Hepatocyte (in vitro differentiated cells): ENCODE measurements around the gene CKB. TPM values are rescaled to one million over a fixed set of nuclear protein-coding genes. Genes with fewer than 3 reads are reported as not detected.

ENCODE experiments used
- DNase-seq: peaks from one replicate; pipeline ENCODE4 v3.0.0-alpha.2; 2016; ENCODE audit warnings: low spot score
- H2AFZ ChIP-seq: fragments of 200-600 bp; sonication (generic); 2 replicates; pipeline ENCODE4 v1.6.0; 2016; ENCODE audit warnings: antibody characterized with exemption, mild to moderate bottlenecking
- H3K27ac ChIP-seq: fragments of 200-600 bp; sonication (generic); 2 replicates; pipeline ENCODE4 v1.5.1; 2016; ENCODE audit warnings: mild to moderate bottlenecking
- H3K27me3 ChIP-seq: fragments of 200-600 bp; sonication (generic); 2 replicates; pipeline ENCODE4 v1.6.1; 2016
- H3K36me3 ChIP-seq: fragments of 200-600 bp; sonication (generic); replicated peaks from 2 replicates; pipeline ENCODE4 v1.5.1; 2016; ENCODE audit warnings: low read depth; ENCODE audit not compliant: insufficient read depth
- H3K4me1 ChIP-seq: fragments of 200-600 bp; sonication (generic); 2 replicates; pipeline ENCODE4 v1.5.1; 2016; ENCODE audit warnings: mild to moderate bottlenecking, moderate library complexity; ENCODE audit not compliant: insufficient read depth
- H3K4me2 ChIP-seq: fragments of 200-600 bp; sonication (generic); 2 replicates; pipeline ENCODE4 v1.6.0; 2016
- H3K4me3 ChIP-seq: fragments of 200-600 bp; sonication (generic); 2 replicates; pipeline ENCODE4 v1.5.1; 2016; ENCODE audit warnings: mild to moderate bottlenecking
- H3K79me2 ChIP-seq: fragments of 200-600 bp; sonication (generic); 2 replicates; pipeline ENCODE4 v1.6.0; 2017; ENCODE audit warnings: mild to moderate bottlenecking
- H3K9me2 ChIP-seq: fragments of 200-600 bp; sonication (generic); replicated peaks from 2 replicates; pipeline ENCODE4 v1.6.0; 2017; ENCODE audit warnings: mild to moderate bottlenecking; ENCODE audit not compliant: insufficient read depth
- H3K9me3 ChIP-seq: fragments of 200-600 bp; sonication (generic); 2 replicates; pipeline ENCODE4 v1.5.1; 2016; ENCODE audit warnings: low read depth, mild to moderate bottlenecking
- H4K20me1 ChIP-seq: fragments of 200-600 bp; sonication (generic); 2 replicates; pipeline ENCODE4 v1.6.0; 2016; ENCODE audit warnings: mild to moderate bottlenecking; ENCODE audit not compliant: insufficient read depth, poor library complexity, severe bottlenecking
- EZH2 ChIP-seq: fragments of 200-600 bp; sonication (generic); IDR thresholded peaks from 2 replicates; pipeline ENCODE4 v1.6.1; 2016; ENCODE audit warnings: antibody characterized with exemption, mild to moderate bottlenecking, borderline replicate concordance
- EZH2phosphoT487 ChIP-seq: fragments of 200-600 bp; sonication (generic); IDR thresholded peaks from one replicate; pipeline ENCODE4 v1.6.1; 2018; ENCODE audit warnings: antibody characterized with exemption, mild to moderate bottlenecking, low read depth, moderate library complexity; ENCODE audit not compliant: unreplicated experiment, severe bottlenecking
- WGBS: methylation state at CpG from one replicate; pipeline ENCODE4 v1.1.6; 2016; ENCODE audit warnings: low lambda C conversion rate; ENCODE audit errors: missing lambda C conversion rate; 5-methylcytosine and 5-hydroxymethylcytosine counted together
- polyA plus RNA-seq: library from polyadenylated mRNA; unstranded; fragments of >200 nt; fragmentation: Nextera tagmentation; extraction: Ambion mirVana; gene quantifications from 2 replicates; pipeline ENCODE4 v1.2.1, GENCODE V29; 2016
- total RNA-seq: library from RNA; depleted of rRNA; stranded (reverse); fragments of >200 nt; gene quantifications from 2 replicates; pipeline ENCODE4 v1.2.3, GENCODE V29; 2014
- TF ChIP-seq, protein P1 (sequence below): fragments of 200-600 bp; sonication (generic); IDR thresholded peaks from 2 replicates; pipeline ENCODE4 v1.5.1; 2016; ENCODE audit warnings: antibody characterized with exemption, mild to moderate bottlenecking; ENCODE audit not compliant: poor library complexity

The CKB gene
- total and polyA plus RNA-seq, 2 experiments from 2014 or later, result 682 to 2,829 TPM

DNA sequence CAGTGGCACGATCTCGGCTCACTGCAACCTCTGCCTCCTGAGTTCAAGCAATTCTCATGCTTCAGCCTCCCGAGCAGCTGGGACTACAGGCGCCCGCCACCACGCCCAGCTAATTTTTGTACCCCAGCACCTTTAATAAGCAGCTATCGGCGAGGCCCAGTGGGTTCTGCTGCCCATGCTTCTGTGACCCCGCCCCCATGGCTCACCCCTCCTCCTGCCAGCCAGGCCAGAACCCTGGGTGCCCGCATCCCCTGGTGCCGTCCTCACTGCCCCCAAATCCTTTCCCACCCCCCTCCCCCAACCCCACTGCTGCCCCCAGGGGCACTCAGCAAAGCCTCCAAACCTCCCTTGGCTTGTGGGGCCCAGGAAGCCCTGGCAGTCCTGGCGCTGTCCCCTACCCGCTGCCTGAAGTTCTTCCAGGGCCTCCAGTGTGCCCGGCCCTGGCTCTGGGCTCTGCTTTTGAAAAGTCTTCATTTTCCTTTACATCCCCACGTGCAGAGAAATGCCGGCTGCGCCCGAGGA, 25.4 kb upstream of the CKB start:
- Histone ChIP-seq H3K36me3 (no peaks in the 10 kb centered on the region), H3K27me3 (no peaks in the 10 kb centered on the region), H2AFZ (no peak overlapping the region), H3K9me3 (no peaks in the 10 kb centered on the region), H3K27ac (no peak overlapping the region), H3K9me2 (no peaks in the 10 kb centered on the region), H3K4me3 (no peak overlapping the region), H3K4me2 (no peak overlapping the region), H4K20me1 (no peaks in the 10 kb centered on the region), H3K4me1 (peaks cover 4% of the 10 kb centered on the region), H3K79me2 (no peaks in the 10 kb centered on the region)
- WGBS, result 87% methylated on average over 17 of the region's 18 CpGs
- DNase-seq, result no peak
- TF ChIP-seq EZH2, result no peak
- no peak for TF ChIP-seq EZH2phosphoT487
- TF ChIP-seq, protein P1, sequence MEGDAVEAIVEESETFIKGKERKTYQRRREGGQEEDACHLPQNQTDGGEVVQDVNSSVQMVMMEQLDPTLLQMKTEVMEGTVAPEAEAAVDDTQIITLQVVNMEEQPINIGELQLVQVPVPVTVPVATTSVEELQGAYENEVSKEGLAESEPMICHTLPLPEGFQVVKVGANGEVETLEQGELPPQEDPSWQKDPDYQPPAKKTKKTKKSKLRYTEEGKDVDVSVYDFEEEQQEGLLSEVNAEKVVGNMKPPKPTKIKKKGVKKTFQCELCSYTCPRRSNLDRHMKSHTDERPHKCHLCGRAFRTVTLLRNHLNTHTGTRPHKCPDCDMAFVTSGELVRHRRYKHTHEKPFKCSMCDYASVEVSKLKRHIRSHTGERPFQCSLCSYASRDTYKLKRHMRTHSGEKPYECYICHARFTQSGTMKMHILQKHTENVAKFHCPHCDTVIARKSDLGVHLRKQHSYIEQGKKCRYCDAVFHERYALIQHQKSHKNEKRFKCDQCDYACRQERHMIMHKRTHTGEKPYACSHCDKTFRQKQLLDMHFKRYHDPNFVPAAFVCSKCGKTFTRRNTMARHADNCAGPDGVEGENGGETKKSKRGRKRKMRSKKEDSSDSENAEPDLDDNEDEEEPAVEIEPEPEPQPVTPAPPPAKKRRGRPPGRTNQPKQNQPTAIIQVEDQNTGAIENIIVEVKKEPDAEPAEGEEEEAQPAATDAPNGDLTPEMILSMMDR, result no peak

DNA sequence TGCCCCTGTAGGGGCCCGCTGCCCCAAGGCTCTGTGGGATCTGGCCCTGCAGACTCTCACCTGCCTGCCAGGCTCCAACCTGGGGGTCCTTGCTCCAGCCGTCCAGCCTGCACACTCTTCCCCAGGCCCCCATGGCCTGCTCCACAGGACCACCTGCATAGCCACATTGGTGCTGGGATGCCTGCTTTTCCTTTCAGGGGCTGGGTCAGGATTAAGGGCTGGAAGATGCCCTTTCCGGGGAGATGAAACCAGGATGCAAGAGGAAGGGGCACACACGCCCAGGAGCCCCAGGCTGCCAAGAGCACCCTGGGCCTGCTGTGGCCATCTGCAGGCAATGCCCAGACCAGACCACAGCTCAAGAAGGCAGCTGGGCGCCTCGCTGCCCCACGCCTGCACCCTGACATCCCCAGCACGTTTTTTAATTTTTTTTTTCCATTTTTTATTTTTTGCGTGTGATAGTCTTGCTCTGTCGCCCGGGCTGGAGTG, 24.9 kb upstream of the CKB start:
- DNase-seq, result no peak
- WGBS, result 89% methylated on average over 11 of the region's 11 CpGs
- Histone ChIP-seq H3K79me2 (no peaks in the 10 kb centered on the region), H3K9me2 (no peaks in the 10 kb centered on the region), H4K20me1 (no peaks in the 10 kb centered on the region), H3K36me3 (no peaks in the 10 kb centered on the region), H3K27ac (no peak overlapping the region), H3K9me3 (no peaks in the 10 kb centered on the region), H3K4me2 (no peak overlapping the region), H3K27me3 (no peaks in the 10 kb centered on the region), H3K4me3 (no peak overlapping the region), H2AFZ (no peak overlapping the region), H3K4me1 (peaks cover 8% of the 10 kb centered on the region)
- TF ChIP-seq EZH2 (no peak), EZH2phosphoT487 (no peak)
- TF ChIP-seq, protein P1, result no peak

DNA sequence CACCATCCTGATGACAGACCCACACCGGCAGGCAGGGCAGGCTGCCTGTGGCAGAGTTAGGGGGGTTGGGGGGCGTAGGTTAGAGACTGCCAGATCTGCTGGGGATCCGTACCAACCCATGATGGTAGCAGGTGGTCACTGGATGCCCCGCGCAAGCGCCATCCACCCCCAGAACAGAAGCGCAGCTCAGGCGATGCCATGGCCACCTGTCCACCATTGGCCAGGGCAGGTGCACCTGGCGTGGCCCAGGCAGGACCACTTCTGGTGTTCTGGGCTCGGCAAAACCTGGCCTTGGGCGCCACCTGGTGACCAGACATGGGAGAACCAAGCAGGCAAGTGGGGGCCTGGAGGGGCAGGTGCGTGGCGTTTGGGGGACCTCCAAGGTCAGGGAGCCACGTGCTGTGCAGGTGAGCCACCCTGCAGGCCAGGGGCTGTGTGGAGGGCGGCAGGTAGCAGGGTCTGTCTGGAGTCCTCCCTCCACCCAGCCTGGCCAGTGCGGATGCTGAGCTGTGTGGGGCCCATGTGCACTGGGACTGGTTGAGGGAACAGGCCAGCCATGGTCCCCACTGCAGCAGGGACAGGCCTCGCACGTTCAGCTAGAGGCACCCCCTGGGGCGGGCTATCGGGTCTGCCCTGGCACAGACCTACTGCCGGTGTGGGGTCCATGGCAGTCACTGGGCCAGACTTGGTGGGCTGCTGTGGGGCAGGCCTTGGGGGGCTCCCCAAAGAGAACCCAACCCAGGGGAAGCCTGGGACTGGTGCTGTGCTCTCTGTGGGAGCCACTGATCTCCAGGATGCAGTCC, 24.2 kb upstream of the CKB start:
- H3K4me2 ChIP-seq, result no peak overlapping the region
- H3K4me1 ChIP-seq, result peaks cover 14% of the 10 kb centered on the region

More for the DNA sequence above, 24.2 kb upstream of the CKB start:
- Histone ChIP-seq H2AFZ (no peak overlapping the region), H3K27ac (no peak overlapping the region), H4K20me1 (no peaks in the 10 kb centered on the region), H3K9me2 (no peaks in the 10 kb centered on the region), H3K36me3 (no peaks in the 10 kb centered on the region), H3K4me3 (no peak overlapping the region), H3K9me3 (no peaks in the 10 kb centered on the region), H3K79me2 (no peaks in the 10 kb centered on the region), H3K27me3 (no peaks in the 10 kb centered on the region)
- TF ChIP-seq EZH2phosphoT487, result no peak
- TF ChIP-seq EZH2, result no peak
- TF ChIP-seq, protein P1, result peak; percentile 99
- peak; percentile 77 for DNase-seq
- WGBS, result 25% methylated on average over 21 of the region's 21 CpGs
